Stimulated activated CD4-positive, alpha-beta T cell treated with anti-CD3 and anti-CD28 coated beads, Interleukin-4, amount 100 ng/mL, for 48 hours (primary cell): ENCODE results near the gene GABBR1.
A peak's percentile ranks its signal among the peaks of the same experiment; 100 is the strongest.

Experiments used
- DNase-seq, 2 donors: peaks; one replicate each; pipeline ENCODE4 v3.0.0-alpha.2; 2020; ENCODE audit warnings: low read depth in 2 of 2

The GABBR1 gene

GRCh38 chr6:29527564-29527963 is 105.4 kb downstream of the GABBR1 start:
- no peak for DNase-seq

GRCh38 chr6:29527126-29527525 is 105.9 kb downstream of the GABBR1 start:
- no peak for DNase-seq

GRCh38 chr6:29525311-29525639 is 107.7 kb downstream of the GABBR1 start:
- DNase-seq = no peak

GRCh38 chr6:29524444-29525310 is 108.3 kb downstream of the GABBR1 start:
- DNase-seq = no peak

- no peak for DNase-seq
Measured at GRCh38 chr6:29524044-29524443, 108.9 kb downstream of the GABBR1 start.

- no peak for DNase-seq
Measured at GRCh38 chr6:29522227-29522626, 110.8 kb downstream of the GABBR1 start.

- no peak for DNase-seq
Measured at GRCh38 chr6:29521006-29521680, 111.8 kb downstream of the GABBR1 start.

- DNase-seq = no peak
Measured at GRCh38 chr6:29520232-29520631, 112.8 kb downstream of the GABBR1 start.

- DNase-seq = no peak
Measured at GRCh38 chr6:29519291-29520010, 113.5 kb downstream of the GABBR1 start.

GRCh38 chr6:29517728-29518440 is 115.1 kb downstream of the GABBR1 start:
- DNase-seq = no peak

GRCh38 chr6:29517245-29517644 is 115.7 kb downstream of the GABBR1 start:
- DNase-seq = no peak

GRCh38 chr6:29516108-29516507 is 116.9 kb downstream of the GABBR1 start:
- peak in 1 of 2 donors; percentile 26 for DNase-seq

- no peak for DNase-seq
Measured at GRCh38 chr6:29510746-29511300, 122.2 kb downstream of the GABBR1 start.

GRCh38 chr6:29510202-29510601 is 122.8 kb downstream of the GABBR1 start:
- DNase-seq = no peak
